ENCODE measurements around the gene TNFAIP8L3.

The TNFAIP8L3 gene

DNA sequence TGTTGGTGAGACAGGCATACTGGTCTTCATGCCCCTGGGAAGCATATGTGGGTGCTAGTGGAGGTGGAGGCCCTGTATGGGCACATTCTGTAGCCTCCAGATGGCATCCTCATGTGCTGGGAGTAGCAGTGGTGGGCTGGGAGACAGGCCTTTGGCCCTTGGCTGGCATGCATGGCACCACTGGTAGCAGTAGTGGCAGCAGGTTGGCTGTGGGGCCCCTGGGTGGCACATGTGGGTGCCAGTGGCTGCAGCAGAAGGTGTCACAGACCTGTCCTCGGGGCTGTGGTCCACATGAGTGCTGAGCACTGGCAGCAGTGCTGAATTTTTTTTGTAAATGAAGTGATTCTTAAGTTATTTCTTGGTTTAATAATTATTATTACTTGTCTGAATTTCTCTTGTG lies 71.2 kb downstream of the TNFAIP8L3 start:
- TF ChIP-seq OSR1 (CRISPR knock-in tag; IDR thresholded peaks at IDR 0.05) (no peak), ZNF8 (CRISPR knock-in tag; IDR thresholded peaks at IDR 0.05) (no peak), TOX (CRISPR knock-in tag; IDR thresholded peaks at IDR 0.05; ENCODE audit: borderline replicate concordance) (no peak), SNAI2 (CRISPR knock-in tag; IDR thresholded peaks at IDR 0.05) (no peak), ARNTL (CRISPR knock-in tag; IDR thresholded peaks at IDR 0.05; ENCODE audit: borderline replicate concordance, low read depth) (no peak), BACH2 (CRISPR knock-in tag; IDR thresholded peaks at IDR 0.05; ENCODE audit: borderline replicate concordance) (no peak), TCF4 (CRISPR knock-in tag; IDR thresholded peaks at IDR 0.05; ENCODE audit: borderline replicate concordance) (no peak), ZNF565 (CRISPR knock-in tag; conservative IDR thresholded peaks at IDR 0.05; ENCODE audit: low read depth) (no peak), ISL1 (CRISPR knock-in tag; IDR thresholded peaks at IDR 0.05) (no peak), RARB (CRISPR knock-in tag; IDR thresholded peaks at IDR 0.05) (no peak), ZFP3 (CRISPR knock-in tag; IDR thresholded peaks at IDR 0.05) (no peak)
- TF ChIP-seq, protein P1, sequence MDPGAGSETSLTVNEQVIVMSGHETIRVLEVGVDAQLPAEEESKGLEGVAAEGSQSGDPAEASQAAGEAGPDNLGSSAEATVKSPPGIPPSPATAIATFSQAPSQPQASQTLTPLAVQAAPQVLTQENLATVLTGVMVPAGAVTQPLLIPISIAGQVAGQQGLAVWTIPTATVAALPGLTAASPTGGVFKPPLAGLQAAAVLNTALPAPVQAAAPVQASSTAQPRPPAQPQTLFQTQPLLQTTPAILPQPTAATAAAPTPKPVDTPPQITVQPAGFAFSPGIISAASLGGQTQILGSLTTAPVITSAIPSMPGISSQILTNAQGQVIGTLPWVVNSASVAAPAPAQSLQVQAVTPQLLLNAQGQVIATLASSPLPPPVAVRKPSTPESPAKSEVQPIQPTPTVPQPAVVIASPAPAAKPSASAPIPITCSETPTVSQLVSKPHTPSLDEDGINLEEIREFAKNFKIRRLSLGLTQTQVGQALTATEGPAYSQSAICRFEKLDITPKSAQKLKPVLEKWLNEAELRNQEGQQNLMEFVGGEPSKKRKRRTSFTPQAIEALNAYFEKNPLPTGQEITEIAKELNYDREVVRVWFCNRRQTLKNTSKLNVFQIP (CRISPR knock-in tag; IDR thresholded peaks at IDR 0.05; ENCODE audit: borderline replicate concordance, low read depth): no peak
- TF ChIP-seq, protein P2, sequence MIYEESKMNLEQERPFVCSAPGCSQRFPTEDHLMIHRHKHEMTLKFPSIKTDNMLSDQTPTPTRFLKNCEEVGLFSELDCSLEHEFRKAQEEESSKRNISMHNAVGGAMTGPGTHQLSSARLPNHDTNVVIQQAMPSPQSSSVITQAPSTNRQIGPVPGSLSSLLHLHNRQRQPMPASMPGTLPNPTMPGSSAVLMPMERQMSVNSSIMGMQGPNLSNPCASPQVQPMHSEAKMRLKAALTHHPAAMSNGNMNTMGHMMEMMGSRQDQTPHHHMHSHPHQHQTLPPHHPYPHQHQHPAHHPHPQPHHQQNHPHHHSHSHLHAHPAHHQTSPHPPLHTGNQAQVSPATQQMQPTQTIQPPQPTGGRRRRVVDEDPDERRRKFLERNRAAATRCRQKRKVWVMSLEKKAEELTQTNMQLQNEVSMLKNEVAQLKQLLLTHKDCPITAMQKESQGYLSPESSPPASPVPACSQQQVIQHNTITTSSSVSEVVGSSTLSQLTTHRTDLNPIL (CRISPR knock-in tag; IDR thresholded peaks at IDR 0.05; ENCODE audit: low read depth): no peak
- TF ChIP-seq, protein P3, sequence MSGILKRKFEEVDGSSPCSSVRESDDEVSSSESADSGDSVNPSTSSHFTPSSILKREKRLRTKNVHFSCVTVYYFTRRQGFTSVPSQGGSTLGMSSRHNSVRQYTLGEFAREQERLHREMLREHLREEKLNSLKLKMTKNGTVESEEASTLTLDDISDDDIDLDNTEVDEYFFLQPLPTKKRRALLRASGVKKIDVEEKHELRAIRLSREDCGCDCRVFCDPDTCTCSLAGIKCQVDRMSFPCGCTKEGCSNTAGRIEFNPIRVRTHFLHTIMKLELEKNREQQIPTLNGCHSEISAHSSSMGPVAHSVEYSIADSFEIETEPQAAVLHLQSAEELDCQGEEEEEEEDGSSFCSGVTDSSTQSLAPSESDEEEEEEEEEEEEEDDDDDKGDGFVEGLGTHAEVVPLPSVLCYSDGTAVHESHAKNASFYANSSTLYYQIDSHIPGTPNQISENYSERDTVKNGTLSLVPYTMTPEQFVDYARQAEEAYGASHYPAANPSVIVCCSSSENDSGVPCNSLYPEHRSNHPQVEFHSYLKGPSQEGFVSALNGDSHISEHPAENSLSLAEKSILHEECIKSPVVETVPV (CRISPR knock-in tag; IDR thresholded peaks at IDR 0.05): no peak
- TF ChIP-seq, protein P4, sequence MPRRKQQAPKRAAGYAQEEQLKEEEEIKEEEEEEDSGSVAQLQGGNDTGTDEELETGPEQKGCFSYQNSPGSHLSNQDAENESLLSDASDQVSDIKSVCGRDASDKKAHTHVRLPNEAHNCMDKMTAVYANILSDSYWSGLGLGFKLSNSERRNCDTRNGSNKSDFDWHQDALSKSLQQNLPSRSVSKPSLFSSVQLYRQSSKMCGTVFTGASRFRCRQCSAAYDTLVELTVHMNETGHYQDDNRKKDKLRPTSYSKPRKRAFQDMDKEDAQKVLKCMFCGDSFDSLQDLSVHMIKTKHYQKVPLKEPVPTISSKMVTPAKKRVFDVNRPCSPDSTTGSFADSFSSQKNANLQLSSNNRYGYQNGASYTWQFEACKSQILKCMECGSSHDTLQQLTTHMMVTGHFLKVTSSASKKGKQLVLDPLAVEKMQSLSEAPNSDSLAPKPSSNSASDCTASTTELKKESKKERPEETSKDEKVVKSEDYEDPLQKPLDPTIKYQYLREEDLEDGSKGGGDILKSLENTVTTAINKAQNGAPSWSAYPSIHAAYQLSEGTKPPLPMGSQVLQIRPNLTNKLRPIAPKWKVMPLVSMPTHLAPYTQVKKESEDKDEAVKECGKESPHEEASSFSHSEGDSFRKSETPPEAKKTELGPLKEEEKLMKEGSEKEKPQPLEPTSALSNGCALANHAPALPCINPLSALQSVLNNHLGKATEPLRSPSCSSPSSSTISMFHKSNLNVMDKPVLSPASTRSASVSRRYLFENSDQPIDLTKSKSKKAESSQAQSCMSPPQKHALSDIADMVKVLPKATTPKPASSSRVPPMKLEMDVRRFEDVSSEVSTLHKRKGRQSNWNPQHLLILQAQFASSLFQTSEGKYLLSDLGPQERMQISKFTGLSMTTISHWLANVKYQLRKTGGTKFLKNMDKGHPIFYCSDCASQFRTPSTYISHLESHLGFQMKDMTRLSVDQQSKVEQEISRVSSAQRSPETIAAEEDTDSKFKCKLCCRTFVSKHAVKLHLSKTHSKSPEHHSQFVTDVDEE (CRISPR knock-in tag; IDR thresholded peaks at IDR 0.05): no peak
- no peak for ATAC-seq

DNA sequence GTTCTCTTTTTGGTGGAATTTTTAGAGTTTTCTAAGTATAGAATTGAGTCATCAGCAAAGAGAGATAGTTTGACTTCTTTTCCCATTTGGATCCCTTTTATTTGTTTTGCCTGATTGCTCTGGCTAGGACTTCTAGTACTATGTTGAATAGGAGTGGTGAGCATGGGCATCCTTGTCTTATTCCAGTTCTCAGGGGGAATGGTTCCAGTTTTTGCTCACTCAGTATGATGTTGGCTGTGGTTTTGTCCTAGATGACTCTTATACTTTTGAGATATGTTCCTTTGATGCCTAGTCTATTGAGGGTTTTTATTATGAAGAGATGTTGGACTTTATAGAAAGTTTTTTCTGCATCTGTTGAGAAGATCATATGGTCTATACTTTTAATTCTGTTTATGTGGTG lies 72.5 kb downstream of the TNFAIP8L3 start:
- TF ChIP-seq, protein P2 (CRISPR knock-in tag; IDR thresholded peaks at IDR 0.05; ENCODE audit: low read depth): no peak
- TF ChIP-seq ZFP3 (CRISPR knock-in tag; IDR thresholded peaks at IDR 0.05): no peak
- ATAC-seq: no peak

DNA sequence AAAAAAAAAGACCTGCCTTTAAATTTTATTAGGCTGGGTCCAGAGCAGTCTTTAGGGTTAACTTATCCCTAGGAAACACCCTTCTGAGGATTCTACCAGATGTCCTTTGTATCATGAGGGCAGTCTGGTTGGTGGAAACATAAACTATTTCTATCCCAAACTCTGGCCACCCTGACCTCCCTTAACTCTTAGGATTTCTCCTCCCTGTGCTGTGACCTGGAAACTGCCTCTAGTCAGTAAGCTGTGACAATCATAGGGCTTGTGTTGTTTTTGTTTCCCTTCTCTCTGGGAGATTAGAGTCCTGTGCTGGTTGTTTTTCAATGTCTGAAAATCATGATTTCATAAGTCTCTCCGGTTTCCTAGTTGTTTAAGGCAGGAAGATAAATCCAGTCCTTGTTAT lies 78.1 kb downstream of the TNFAIP8L3 start:
- no peak for ATAC-seq
- TF ChIP-seq ARNTL (CRISPR knock-in tag; IDR thresholded peaks at IDR 0.05; ENCODE audit: borderline replicate concordance, low read depth) (no peak), GLIS3 (CRISPR knock-in tag; IDR thresholded peaks at IDR 0.05) (no peak), ZC3H10 (CRISPR knock-in tag; IDR thresholded peaks at IDR 0.05) (no peak), ZFP30 (CRISPR knock-in tag; IDR thresholded peaks at IDR 0.05) (no peak), ESRRG (CRISPR knock-in tag; IDR thresholded peaks at IDR 0.05) (no peak), ZNF565 (CRISPR knock-in tag; conservative IDR thresholded peaks at IDR 0.05; ENCODE audit: low read depth) (no peak), OSR1 (CRISPR knock-in tag; IDR thresholded peaks at IDR 0.05) (no peak), TOX (CRISPR knock-in tag; IDR thresholded peaks at IDR 0.05; ENCODE audit: borderline replicate concordance) (no peak), BACH2 (CRISPR knock-in tag; IDR thresholded peaks at IDR 0.05; ENCODE audit: borderline replicate concordance) (no peak), PPARA (CRISPR knock-in tag; IDR thresholded peaks at IDR 0.05; ENCODE audit: borderline replicate concordance) (no peak), CSDC2 (CRISPR knock-in tag; IDR thresholded peaks at IDR 0.05) (no peak), ZNF8 (CRISPR knock-in tag; IDR thresholded peaks at IDR 0.05) (no peak)
- TF ChIP-seq, protein P3 (CRISPR knock-in tag; IDR thresholded peaks at IDR 0.05): no peak

Data from SK-N-SH treated with all-trans-retinoic acid at 6 μM for 48 hours (cell line).